ENCODE results near the gene CD2BP2. TPM values are rescaled to one million over a fixed set of nuclear protein-coding genes. Genes with fewer than 3 reads are reported as not detected.

CD2BP2 gene
- total and polyA plus RNA-seq, 2 of the 13 experiments (the other 11 are each of a cell fraction or from before 2014, with no cell fraction given) = 24.9 to 54.6 TPM

GRCh38 chr16:30355144-30355953, at the start of gene CD2BP2 (continued):
- TF ChIP-seq NFAT5 (CRISPR knock-in tag; IDR thresholded peaks at IDR 0.05) = no peak; the same call in 1 of the 2 replicates
- TF ChIP-seq ZNF263 (CRISPR knock-in tag; IDR thresholded peaks at IDR 0.05) = peak; percentile 50
- 0 out of 2 replicates have a peak, but pooled peaks have one; percentile 53 for TF ChIP-seq ZBTB43 (CRISPR knock-in tag; conservative IDR thresholded peaks at IDR 0.05)
- TF ChIP-seq ZHX1 (CRISPR knock-in tag; IDR thresholded peaks at IDR 0.05; ENCODE audit: low read depth) = peak; percentile 92
- peak; percentile 36; the same call in 1 of the 2 replicates for TF ChIP-seq ZNF138 (CRISPR knock-in tag; IDR thresholded peaks at IDR 0.05; ENCODE audit: low read depth)
- TF ChIP-seq SRSF4 (IDR thresholded peaks at IDR 0.05; ENCODE audit: low read depth, low read length, poor library complexity, severe bottlenecking) = no peak
- peak; percentile 13; the same call in 1 of the 2 replicates for TF ChIP-seq ZBTB7A (CRISPR knock-in tag; IDR thresholded peaks at IDR 0.05)
- peak; percentile 88; the same call in 1 of the 2 replicates for TF ChIP-seq HMGXB3 (CRISPR knock-in tag; IDR thresholded peaks at IDR 0.05; ENCODE audit: borderline replicate concordance)
- TF ChIP-seq FOXA3 (CRISPR knock-in tag; IDR thresholded peaks at IDR 0.05) = peak; percentile 64
- TF ChIP-seq FOXK2 (IDR thresholded peaks at IDR 0.05) = no peak
- peak; percentile 15 for TF ChIP-seq ZNF563 (CRISPR knock-in tag; IDR thresholded peaks at IDR 0.05)
- TF ChIP-seq SRSF1 (optimal IDR thresholded peaks at IDR 0.05; ENCODE audit: low read depth, low read length) = no peak
- peak; percentile 98 for TF ChIP-seq ATF7 (IDR thresholded peaks at IDR 0.05)
- peak; percentile 94; the same call in 1 of the 2 replicates for TF ChIP-seq ATF7 (CRISPR knock-in tag; IDR thresholded peaks at IDR 0.05)
- TF ChIP-seq RELA (CRISPR knock-in tag; IDR thresholded peaks at IDR 0.05) = no peak
